OCI-LY1 (cell line): ENCODE data around the gene IST1.
A peak's percentile ranks its signal among the peaks of the same experiment; 100 is the strongest.

Experiments used
- H2AFZ ChIP-seq: fragments of 200-600 bp; sonication (generic), shearing (Covaris generic); 2 replicates; pipeline ENCODE4 v1.6.0; 2014; ENCODE audit warnings: antibody characterized with exemption, mild to moderate bottlenecking, low read length
- H3F3A ChIP-seq: fragments of 200-600 bp; sonication (generic), shearing (Covaris generic); 2 replicates; pipeline ENCODE4 v1.6.0; 2014; ENCODE audit warnings: mild to moderate bottlenecking, antibody characterized with exemption, low read length, moderate library complexity; ENCODE audit not compliant: insufficient read depth
- H3K27ac ChIP-seq: fragments of 200-600 bp; sonication (generic); 2 replicates; pipeline ENCODE4 v1.5.1; 2014; ENCODE audit warnings: low read length, mixed run types, mild to moderate bottlenecking, low read depth; ENCODE audit not compliant: poor library complexity, severe bottlenecking
- H3K27me3 ChIP-seq: fragments of 200-600 bp; sonication (generic); 2 replicates; pipeline ENCODE4 v1.6.0; 2014; ENCODE audit warnings: antibody characterized with exemption, mild to moderate bottlenecking, low read length, moderate library complexity; ENCODE audit not compliant: insufficient read depth
- H3K36me3 ChIP-seq: fragments of 200-600 bp; sonication (generic); 2 replicates; pipeline ENCODE4 v1.6.1; 2014; ENCODE audit warnings: mild to moderate bottlenecking, antibody characterized with exemption, low read length, moderate library complexity, mixed read lengths; ENCODE audit not compliant: insufficient read depth
- H3K4me1 ChIP-seq: fragments of 200-600 bp; sonication (generic); 2 replicates; pipeline ENCODE4 v1.5.1; 2014; ENCODE audit warnings: mild to moderate bottlenecking, low read length, moderate library complexity; ENCODE audit not compliant: insufficient read depth, severe bottlenecking
- H3K4me2 ChIP-seq: fragments of 200-600 bp; sonication (generic), shearing (Covaris generic); 2 replicates; pipeline ENCODE4 v1.6.1; 2014; ENCODE audit warnings: low read length
- H3K4me3 ChIP-seq: fragments of 200-600 bp; sonication (generic); 2 replicates; pipeline ENCODE4 v1.5.1; 2014; ENCODE audit warnings: low read length, low read depth, mild to moderate bottlenecking, mixed read lengths; ENCODE audit not compliant: poor library complexity, severe bottlenecking
- H3K79me2 ChIP-seq: fragments of 200-600 bp; shearing (Covaris generic); 2 replicates; pipeline ENCODE4 v1.6.1; 2016; ENCODE audit warnings: mixed run types, low read length, mixed read lengths; ENCODE audit not compliant: insufficient read depth
- H3K9ac ChIP-seq: fragments of 200-600 bp; sonication (generic), shearing (Covaris generic); 2 replicates; pipeline ENCODE4 v1.6.1; 2014; ENCODE audit warnings: mild to moderate bottlenecking, low read length, mixed read lengths
- H3K9me2 ChIP-seq: fragments of 200-600 bp; sonication (generic), shearing (Covaris generic); 2 replicates; pipeline ENCODE4 v1.6.1; 2014; ENCODE audit warnings: low read depth, mild to moderate bottlenecking, low read length, mixed read lengths
- H3K9me3 ChIP-seq: fragments of 200-600 bp; shearing (Covaris generic); 2 replicates; pipeline ENCODE4 v1.6.1; 2014; ENCODE audit warnings: low read length, mixed read lengths
- H4K20me1 ChIP-seq: fragments of 200-600 bp; sonication (generic), shearing (Covaris generic); 2 replicates; pipeline ENCODE4 v1.6.0; 2016; ENCODE audit warnings: mild to moderate bottlenecking, low read length; ENCODE audit not compliant: insufficient read depth
- EZH2 ChIP-seq: fragments of 200-600 bp; sonication (generic), shearing (Covaris generic); IDR thresholded peaks from 2 replicates; pipeline ENCODE4 v1.8.0; 2017; ENCODE audit warnings: borderline replicate concordance, mixed run types, mild to moderate bottlenecking, antibody characterized with exemption, low read length, moderate library complexity, mixed read lengths
- TF ChIP-seq, protein P1 (sequence below): fragments of 200-600 bp; sonication (generic), shearing (Covaris generic); IDR thresholded peaks from 2 replicates; pipeline ENCODE4 v1.5.1; 2017; ENCODE audit warnings: mild to moderate bottlenecking, antibody characterized with exemption, low read length, moderate library complexity, mixed read lengths

IST1 gene

DNA sequence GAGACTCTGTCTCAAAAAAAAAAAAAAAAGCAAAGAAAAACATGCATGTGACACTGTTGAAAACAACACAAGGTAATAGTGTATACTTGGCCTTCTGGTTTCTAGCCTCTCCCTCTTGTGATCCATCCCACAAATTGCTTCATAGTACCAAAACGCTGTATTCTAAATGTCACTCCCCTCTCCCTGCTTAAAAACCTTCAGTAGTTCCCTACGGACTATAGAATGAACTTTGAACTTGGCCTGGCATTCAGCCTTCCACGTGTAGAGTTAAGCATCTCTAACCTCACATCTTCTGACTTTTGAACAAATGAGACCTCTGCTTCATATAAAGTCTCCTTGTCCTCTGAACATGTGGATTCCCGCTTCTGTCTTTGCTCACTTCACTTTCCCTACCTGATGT, 16.4 kb upstream of the IST1 start:
- no peak overlapping the region for H3K4me2 ChIP-seq
- H3F3A ChIP-seq = no peaks in the 10 kb centered on the region
- peaks cover 27% of the 10 kb centered on the region for H3K4me1 ChIP-seq
- H3K79me2 ChIP-seq = no peaks in the 10 kb centered on the region
- no peaks in the 10 kb centered on the region for H3K9me3 ChIP-seq
- H3K9me2 ChIP-seq = no peaks in the 10 kb centered on the region
- no peak overlapping the region for H3K9ac ChIP-seq
- no peak overlapping the region for H3K27ac ChIP-seq
- no peak overlapping the region for H2AFZ ChIP-seq
- no peaks in the 10 kb centered on the region for H4K20me1 ChIP-seq
- no peaks in the 10 kb centered on the region for H3K27me3 ChIP-seq
- TF ChIP-seq EZH2 = no peak
- TF ChIP-seq, protein P1, sequence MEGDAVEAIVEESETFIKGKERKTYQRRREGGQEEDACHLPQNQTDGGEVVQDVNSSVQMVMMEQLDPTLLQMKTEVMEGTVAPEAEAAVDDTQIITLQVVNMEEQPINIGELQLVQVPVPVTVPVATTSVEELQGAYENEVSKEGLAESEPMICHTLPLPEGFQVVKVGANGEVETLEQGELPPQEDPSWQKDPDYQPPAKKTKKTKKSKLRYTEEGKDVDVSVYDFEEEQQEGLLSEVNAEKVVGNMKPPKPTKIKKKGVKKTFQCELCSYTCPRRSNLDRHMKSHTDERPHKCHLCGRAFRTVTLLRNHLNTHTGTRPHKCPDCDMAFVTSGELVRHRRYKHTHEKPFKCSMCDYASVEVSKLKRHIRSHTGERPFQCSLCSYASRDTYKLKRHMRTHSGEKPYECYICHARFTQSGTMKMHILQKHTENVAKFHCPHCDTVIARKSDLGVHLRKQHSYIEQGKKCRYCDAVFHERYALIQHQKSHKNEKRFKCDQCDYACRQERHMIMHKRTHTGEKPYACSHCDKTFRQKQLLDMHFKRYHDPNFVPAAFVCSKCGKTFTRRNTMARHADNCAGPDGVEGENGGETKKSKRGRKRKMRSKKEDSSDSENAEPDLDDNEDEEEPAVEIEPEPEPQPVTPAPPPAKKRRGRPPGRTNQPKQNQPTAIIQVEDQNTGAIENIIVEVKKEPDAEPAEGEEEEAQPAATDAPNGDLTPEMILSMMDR = no peak
- H3K36me3 ChIP-seq = peaks cover 25% of the 10 kb centered on the region; the same call in 1 of the 2 replicates
- no peak overlapping the region for H3K4me3 ChIP-seq

GRCh38 chr16:71880176-71880575, 15.2 kb upstream of the IST1 start:
- no peak overlapping the region for H3K27ac ChIP-seq
- H3K9ac ChIP-seq = no peak overlapping the region
- H3K4me3 ChIP-seq = no peak overlapping the region
- H3K79me2 ChIP-seq = no peaks in the 10 kb centered on the region
- H3K4me1 ChIP-seq = peaks cover 35% of the 10 kb centered on the region
- H4K20me1 ChIP-seq = no peaks in the 10 kb centered on the region
- no peaks in the 10 kb centered on the region for H3K9me2 ChIP-seq
- H3K36me3 ChIP-seq = peaks cover 25% of the 10 kb centered on the region; the same call in 1 of the 2 replicates
- H3K27me3 ChIP-seq = no peaks in the 10 kb centered on the region
- no peaks in the 10 kb centered on the region for H3K9me3 ChIP-seq
- no peaks in the 10 kb centered on the region for H3F3A ChIP-seq
- no peak overlapping the region for H2AFZ ChIP-seq
- no peak overlapping the region for H3K4me2 ChIP-seq
- TF ChIP-seq, protein P1 = no peak
- TF ChIP-seq EZH2 = no peak

DNA sequence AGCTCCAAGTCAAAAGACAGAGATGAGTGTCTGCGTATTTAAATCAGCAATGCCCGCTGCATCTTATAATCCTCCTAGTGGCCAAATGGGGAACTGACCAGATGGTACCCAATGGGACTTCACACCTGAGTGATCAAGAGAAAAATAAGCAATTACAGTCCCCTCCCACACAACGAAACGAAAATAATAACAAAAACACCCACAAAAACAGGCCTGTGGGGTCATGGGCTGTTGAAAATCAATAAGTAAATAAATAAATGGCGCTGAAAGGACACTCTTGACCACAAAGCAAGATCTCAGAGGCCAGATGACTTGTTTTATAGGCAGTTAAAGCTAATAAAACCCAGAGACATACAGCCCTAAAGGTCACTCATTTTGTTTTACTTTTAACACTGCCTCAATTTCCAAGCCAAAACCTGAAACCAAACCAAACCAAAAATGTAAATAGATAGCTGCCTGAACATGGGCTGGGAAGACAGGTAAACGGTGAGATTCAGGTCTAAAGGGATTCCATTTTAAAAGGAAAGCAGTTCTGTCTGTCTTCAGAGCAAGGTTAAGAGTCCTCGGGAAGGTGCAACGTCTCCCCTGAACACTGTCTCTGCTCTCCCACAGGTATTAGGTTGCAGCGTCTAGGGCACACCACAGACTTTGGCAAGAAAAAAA, 12.7 kb upstream of the IST1 start:
- no peaks in the 10 kb centered on the region for H3K9me3 ChIP-seq
- no peaks in the 10 kb centered on the region for H3K27me3 ChIP-seq
- H2AFZ ChIP-seq = no peak overlapping the region
- TF ChIP-seq, protein P1 = peak; percentile 77
- no peak for TF ChIP-seq EZH2
- H3K27ac ChIP-seq = peak overlapping the region; percentile 71
- peak overlapping the region; percentile 84 for H3K4me2 ChIP-seq
- H3K79me2 ChIP-seq = no peaks in the 10 kb centered on the region
- H3K4me1 ChIP-seq = peaks cover 37% of the 10 kb centered on the region
- peaks cover 25% of the 10 kb centered on the region; the same call in 1 of the 2 replicates for H3K36me3 ChIP-seq
- peak overlapping the region; percentile 86 for H3K4me3 ChIP-seq
- H3K9me2 ChIP-seq = no peaks in the 10 kb centered on the region
- H4K20me1 ChIP-seq = no peaks in the 10 kb centered on the region
- peaks cover 5% of the 10 kb centered on the region; the same call in 1 of the 2 replicates for H3F3A ChIP-seq
- peak overlapping the region; percentile 86 for H3K9ac ChIP-seq
